ENCODE results near the gene GXYLT2.
"Not testable (repeated sequence)": the region's sequence is repeated elsewhere in the genome, so short reads cannot be mapped to it uniquely, and the experiment has no call there.

Gene GXYLT2

DNA sequence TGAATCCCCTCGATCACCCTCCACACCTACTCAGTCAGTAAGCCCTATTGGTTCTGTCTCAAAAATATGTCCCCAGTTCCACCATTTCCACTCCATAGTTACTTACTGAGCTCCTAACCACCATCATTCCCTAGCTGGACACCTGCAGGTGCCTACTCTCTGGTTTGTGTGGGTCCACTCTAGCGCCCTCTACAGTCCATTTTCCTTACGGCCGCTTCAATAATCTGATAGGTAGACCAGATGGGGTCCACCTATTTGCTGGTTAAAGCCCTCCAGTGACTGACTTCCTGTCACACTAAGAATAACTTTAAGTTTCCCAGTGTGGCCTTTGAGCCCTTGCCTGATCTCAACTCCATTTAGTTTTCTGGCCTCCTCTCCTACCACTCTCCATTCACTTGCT is 5.0 kb downstream of the GXYLT2 start:
- no peak for DNase-seq (ENCODE audit: low spot score)

DNA sequence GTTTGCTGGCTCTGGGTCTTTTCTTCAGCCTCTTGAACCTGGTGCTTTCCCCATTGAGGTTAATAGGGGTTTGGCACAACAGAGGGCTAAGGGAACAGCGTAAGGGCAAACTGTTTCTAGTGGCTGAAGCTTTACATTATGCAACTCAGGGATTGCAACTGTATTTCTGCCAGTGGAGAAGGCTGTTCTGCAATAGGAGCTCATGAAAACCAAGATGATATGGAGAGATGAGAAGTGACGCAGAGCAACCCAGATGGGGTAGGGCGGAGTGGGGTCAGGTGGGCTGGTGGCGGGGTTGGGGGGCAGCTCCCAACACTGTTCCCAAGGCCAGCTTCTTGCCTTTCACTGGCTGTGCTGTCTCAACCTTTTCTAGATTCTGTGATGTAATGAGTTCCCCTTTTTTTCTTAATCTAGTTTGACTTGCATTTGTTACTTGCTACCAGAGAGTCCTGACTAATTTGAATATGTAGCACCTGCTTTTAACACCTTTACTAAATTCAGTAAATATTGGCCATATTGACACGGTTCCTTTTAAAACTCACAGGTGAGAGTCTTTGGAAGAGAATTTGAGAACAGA is 7.2 kb downstream of the GXYLT2 start:
- no peak for DNase-seq (ENCODE audit: low spot score)

DNA sequence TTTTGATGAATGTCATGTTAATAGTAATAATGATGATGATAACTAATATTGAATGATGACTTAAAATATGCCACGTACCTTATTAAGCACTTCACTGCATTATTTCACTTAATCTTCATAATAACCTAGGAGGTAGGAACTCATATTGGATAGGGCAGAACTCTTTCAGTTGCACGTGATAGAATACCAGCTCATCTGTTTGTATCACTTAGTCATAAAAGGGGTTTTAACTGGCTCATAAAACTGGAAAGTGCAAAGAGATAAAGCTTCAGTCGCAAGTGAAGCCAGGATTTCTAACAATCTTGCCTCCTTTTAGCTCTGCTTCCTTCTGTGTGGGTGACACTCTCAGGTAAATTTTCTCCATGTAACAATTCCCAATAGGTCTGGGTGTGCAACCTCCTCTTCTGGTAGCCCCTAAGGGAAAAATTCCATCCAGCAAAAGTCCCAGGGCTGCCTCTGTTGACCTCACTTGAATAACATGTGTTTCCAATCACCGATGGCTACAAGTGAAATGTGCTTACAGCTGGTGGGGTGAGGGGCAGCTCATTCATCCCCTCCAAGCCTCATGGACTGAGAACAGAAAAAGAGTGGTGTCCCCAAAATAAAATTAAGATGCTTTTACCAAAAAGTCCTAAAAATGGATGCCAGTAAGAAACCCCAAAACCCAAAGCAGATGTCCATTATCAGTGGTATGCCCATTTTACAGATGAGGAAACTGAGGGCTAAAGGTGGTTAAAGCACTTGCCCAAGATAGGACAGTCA is 9.3 kb downstream of the GXYLT2 start:
- no peak for DNase-seq (ENCODE audit: low spot score)

DNA sequence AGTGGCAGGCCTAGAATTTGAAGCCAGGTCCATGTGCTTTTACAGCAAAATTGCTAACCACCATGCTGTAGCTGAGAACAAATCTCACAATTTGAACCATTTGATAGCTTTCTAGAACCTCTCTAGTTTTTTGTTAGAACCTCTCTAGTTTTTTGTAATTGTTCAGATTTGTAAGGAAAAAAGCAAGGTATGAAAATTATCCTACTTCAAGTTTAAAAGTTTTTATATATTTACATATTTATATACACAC is 9.8 kb downstream of the GXYLT2 start:
- no peak for DNase-seq (ENCODE audit: low spot score)

DNA sequence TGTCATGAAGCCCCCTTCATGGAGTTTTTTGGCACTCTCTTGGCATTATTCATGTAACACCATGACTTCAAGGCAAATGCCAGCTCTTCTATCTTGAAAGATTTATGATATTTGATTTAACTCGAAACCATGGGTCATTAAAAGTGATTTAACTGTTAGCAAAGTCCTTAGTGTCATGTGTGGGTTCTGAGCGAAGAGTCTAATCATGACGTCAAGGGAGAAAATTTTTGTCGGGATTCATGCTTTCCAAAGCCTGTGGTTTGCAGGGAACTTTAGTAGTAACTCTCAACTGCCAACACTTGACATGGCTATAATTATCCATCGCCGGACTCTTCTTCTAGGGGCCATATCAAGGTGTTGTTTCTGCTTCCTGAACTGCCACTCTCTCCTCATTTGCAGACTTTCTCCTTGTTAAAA is 11.5 kb downstream of the GXYLT2 start:
- DNase-seq (ENCODE audit: low spot score): no peak

DNA sequence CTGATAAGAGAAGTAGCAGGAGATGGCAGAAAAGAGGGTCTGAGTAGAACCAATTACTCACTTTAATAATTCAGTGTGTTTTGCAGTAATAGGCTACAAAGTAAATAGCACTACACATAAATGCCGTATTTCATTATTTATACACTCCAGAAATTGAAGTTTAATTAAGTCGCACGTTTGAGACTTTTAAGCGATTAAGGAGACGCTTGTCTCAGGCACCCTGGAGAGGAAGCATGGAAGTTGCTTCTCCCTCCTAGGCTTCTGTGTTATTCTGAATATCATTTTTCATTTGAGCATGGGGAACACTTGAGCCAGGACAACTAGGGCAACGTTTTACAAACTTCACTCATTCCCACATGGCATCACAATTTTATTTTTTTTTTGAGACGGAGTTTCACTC is 12.2 kb downstream of the GXYLT2 start:
- DNase-seq (ENCODE audit: low spot score): no peak

DNA sequence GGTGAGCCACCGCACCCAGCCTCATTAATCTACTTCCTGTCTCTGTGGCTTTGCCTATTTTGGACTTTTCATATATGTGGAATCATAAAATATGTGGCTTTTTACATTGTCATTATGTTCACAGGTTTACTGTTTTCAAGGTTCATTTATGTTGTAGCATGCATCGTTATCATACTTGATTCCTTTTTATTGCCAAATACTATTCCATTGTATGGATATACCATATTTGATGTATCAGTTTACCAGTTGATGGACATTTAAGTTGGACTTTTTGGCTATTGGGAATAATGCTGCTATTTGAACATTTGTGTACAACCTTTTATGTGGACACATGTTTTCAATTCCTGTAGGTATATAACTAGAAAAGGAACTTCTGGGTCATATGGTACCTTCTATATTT is 14.0 kb downstream of the GXYLT2 start:
- no peak for DNase-seq (ENCODE audit: low spot score)

DNA sequence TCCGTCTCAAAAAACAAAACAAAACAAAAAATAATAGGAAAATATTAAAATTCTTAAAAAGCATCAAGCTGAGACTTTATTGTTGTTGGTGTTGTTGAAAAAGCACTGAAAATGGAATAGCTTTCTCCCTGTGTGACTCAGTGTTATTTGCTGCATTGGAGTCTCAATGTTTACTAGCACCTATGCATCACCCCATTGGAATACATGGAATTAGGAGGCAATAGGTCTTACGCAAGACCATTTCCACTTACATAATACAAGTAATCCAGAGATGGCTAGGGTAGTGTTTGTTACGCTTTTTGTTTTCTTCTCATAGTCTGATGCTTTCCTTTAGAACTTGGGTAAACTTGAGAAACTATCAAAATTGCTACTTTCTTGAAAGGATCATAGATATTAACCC is 15.2 kb downstream of the GXYLT2 start:
- DNase-seq (ENCODE audit: low spot score): no peak

DNA sequence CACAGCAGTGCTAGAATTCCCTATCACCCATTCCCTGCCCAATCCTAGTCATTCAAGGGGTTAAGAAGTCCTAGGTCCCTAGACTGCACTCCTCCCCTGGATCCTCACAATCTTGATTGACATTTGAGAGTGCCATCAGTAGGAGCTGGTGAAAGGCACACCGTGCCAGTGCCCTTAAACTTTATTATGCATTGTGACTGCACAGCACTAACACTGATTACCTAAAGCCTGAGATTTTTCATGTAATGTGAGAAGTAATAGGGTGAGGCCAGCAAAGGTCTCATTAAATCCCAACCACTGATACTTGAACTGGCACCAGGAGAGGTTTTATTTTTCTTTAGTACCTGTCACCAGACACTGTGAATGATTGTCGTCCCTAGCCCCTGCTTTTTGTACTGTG is 16.3 kb downstream of the GXYLT2 start:
- DNase-seq (ENCODE audit: low spot score): no peak

DNA sequence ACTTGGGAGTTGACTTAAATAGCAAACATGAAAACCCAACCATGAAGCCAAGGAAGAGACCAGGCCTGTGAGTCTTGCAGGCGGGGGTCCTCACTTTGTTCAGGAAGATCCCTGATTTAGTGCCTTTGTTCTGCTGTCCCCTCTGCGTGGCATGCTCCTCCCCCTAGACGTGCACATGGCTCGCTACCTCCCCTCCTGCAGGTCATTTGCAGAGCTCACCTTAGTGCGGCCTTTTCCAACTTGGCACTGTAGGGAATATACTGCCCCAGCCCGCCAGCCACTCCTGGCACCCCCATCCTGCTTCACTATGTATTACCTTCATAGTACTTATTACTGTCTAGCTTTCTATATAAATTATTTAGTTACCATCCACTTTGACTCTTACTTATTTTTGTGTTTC is 18.3 kb downstream of the GXYLT2 start:
- no peak for DNase-seq (ENCODE audit: low spot score)

DNA sequence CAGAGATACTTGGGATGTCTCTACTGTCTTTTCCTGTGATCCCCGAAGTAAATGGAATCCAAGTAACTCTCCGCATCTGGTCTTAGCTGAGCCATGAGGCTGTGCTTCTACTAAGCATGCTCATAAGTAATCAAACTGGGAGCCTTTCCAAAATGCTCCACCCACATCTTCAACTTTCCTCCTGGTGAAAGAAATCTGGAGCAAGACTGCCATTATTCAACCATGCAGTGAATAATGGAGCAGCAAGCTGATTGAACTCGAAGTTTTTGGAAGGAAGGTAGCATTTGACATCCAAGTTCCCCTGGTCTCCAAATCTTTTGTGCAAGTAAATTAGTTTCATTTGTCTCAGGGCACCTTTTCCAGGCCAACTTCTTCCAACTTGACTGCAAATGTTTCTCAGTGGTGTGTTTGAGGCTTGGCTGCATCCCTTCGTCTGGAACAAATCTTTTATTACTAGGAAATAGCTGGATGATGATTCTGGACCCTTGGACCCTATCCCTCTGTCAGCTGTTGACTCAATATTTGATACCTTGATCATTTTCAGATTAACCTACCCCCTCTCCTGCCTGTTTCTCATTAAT is 19.4 kb downstream of the GXYLT2 start:
- DNase-seq (ENCODE audit: low spot score): no peak

DNA sequence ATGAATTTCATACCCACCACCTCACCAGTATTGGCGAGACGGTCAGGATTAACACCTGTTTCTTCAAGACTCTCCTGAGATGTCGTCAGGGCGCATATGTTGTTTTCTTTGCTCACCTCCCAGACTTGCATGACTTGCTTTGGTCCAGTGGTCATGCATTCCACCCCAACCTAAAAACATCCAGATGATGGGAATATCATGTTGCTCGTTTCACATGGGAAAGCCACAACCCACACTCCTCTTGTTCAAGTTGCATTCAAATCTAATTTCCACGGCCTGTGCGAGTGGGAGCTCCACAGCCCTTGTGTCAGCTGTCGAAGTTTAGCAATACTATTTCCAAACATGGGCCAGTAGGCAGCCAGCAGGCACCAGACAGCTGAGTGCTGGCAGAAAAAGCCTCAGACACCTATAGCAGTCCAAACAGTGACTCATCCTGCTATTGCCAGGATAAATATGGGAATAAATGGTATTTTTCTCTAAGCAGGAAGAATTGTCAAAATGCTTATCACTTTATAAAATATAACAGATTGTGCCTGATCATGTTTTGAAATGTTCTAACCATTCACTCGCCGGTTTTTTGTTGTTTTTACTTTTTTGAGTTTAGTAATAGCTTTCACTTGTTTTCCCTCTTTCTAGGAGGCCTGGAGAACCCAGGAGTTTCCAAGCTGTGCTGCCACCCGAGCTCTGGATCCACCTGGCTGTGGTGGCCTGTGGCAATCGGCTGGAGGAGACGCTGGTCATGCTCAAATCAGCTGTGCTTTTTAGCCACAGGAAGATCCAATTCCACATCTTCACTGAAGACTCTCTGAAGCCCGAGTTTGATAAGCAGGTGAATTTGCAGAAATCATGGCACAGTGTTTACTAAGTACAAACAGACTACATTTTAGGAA is 20.1 kb downstream of the GXYLT2 start:
- DNase-seq (ENCODE audit: low spot score): no peak

DNA sequence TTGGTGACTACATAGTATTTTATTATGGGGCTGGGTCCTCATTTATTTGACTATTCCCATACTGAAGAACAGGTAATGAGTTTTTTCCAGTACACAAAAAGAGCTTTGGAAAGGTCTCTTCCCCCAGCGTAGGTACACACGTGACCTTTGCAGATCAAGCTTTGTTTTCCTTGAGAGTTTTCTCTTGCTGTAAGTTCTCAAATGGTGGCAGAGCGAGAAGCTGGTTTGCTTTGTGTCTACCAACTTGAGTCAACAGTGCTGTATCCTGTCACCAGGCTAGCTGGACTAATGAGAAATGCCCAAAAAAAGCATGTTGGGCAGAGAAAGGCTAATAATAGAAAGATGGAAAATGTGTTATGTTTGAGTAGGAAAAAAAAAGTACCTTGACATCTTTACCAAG is 21.7 kb downstream of the GXYLT2 start:
- no peak for DNase-seq (ENCODE audit: low spot score)

DNA sequence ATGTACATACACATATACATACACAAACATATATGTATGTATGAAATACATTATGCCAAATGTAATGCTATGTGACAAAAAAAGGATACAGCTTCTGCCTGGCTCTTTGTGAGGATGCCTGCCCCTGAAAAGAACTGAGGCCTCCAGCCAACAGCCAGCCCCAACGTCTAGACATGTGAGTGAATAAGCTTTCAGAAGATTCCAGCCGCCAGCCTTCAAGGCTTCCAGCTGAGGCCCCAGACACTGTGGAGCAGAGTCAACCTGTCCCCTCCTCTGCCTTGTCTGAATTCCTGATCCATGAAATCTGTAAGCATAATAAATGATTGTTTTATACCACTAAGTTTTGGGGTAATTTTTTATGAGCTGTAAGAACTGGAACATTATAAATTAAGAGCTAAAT is 24.7 kb downstream of the GXYLT2 start:
- DNase-seq (ENCODE audit: low spot score): no peak

DNA sequence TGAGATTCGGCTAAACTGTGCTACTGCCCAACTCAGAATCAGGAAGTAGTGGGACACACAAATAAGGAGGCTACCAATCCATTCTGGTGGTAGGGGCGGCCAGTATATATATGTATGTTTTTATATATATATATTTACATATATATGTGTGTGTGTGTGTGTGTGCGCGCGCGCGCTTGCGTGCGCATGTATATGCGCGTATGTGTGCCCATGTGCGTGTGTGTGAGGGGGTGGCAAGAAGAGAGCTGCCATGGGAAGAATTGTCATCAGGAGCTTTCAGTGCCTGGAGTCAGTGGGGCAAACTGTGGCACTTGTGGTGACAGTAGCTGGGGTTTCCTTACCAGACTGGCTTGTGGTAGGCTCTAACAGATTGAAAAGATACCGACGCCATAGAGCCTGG is 26.5 kb downstream of the GXYLT2 start:
- no peak for DNase-seq (ENCODE audit: low spot score)

DNA sequence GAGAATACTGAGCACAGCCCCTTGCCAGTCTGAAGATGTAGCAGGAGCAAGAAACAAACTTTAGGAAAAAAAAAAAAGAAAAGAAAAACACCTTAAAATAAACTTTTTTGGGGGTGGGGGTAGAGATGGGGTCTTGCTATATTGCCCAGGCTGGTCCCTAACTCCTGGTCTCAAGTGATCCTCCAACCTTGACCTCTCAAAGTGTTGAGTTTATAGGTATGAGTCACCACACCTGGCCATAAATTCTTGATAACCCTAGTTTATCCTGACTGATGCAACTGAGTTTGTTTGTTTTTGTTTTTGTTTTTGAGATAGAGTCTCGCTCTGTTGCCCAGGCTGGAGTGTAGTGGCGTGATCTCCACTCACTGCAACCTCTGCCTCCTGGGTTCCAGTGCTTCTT is 28.4 kb downstream of the GXYLT2 start:
- DNase-seq (ENCODE audit: low spot score): no peak

DNA sequence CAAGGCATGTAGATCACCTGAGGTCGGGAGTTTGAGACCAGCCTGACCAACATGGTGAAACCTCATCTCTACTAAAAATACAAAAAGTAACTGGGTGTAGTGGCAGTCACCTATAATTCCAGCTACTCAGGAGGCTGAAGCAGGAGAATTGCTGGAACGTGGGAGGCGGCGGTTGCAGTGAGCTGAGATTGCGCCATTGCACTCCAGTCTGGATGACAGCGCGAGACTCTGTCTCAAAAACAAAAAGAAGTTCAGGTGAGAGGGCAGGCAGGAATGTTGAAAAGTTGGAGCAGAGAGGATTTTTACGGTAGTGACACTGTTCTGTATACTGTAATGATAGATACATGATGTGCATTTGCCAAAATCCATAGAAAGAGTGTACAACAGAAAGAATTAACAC is 31.7 kb downstream of the GXYLT2 start:
- no peak for DNase-seq (ENCODE audit: low spot score)

DNA sequence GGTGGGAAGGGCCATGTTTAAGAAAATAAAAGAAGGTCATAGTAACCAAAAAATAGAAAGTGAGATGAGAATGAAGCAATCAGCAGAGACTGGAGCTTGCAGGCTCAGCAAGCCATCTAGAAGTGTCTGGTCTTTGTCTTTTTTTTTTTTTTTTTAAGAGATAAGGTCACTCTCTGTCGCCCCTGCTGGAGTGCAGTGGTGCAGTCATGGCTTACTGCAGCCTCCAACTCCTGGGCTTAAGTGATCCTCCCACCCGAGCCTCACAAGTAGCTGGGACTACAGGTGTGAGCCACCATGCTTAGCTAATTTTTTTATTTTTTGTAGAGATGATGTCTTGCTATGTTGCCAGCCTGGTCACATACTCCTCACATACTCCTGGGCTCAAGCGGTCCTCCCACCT is 36.2 kb downstream of the GXYLT2 start:
- no peak for DNase-seq (ENCODE audit: low spot score)

DNA sequence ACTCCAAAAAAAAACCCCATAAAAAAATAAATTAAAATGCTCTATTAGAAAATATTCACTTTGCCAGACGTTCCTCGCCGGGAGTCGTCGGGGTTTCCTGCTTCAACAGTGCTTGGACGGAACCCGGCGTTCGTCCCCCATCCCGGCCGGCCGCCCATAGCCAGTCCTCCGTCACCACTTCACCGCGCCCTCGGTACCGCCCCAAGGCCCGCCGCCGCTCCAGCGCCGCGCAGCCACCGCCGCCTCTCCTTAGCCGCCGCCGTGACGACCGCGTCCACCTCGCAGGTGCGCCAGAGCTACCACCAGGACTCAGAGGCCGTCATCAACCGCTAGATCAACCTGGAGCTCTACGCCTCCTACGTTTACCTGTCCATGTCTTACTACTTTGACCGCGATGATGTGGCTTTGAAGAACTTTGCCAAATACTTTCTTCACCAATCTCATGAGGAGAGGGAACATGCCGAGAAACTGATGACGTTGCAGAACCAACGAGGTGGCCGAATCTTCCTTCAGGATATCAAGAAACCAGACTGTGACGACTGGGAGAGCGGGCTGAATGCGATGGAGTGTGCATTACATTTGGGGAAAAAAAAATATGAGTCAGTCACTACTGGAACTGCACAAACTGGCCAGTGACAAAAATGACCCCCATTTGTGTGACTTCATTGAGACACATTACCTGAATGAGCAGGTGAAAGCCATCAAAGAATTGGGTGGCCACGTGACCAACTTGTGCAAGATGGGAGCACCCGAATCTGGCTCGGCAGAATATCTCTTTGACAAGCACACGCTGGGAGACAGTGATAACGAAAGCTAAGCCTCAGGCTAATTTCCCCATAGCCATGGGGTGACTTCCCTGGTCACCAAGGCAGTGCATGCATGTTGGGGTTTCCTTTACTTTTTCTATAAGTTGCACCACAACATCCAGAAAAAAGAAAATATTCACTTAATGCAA is 41.2 kb downstream of the GXYLT2 start:
- not testable (repeated sequence) for DNase-seq (ENCODE audit: low spot score)

DNA sequence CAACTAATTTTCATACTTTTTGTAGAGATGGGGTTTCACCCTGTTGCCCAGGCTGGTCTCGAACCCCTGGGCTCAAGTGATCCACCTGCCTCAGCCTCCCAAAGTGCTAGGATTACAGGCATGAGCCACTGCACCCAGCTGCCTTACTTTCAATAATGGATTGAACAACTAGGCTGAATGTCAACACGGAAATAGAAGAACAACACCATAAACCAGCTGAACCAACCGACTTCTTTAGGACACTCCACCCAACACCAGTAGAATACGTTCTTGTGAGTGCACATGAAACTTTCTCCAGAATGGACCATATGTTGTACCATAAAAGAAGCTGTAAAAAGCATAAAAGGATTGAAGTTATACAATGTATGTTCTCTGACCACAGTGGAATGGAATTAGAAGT is 42.9 kb downstream of the GXYLT2 start:
- no peak for DNase-seq (ENCODE audit: low spot score)

DNA sequence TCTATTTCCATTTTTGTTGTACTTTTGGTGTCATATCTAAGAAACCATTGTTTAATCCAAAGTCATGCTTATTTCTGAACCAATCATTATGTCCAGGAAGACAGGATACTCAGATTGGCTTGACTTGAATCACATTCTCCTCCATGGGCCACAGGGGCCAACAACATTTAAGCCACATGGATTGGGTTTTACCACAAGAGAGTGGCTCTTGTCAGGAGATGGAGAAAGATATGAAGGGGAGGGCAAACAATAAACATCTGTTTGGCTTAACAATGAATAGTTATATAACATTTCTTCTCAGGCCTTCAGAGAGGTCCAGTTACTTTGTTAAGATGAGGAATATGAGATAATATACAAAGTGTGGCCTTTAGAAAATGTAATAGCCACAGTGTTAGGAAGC is 44.6 kb downstream of the GXYLT2 start:
- DNase-seq (ENCODE audit: low spot score): no peak

Measured in CD4-positive, alpha-beta T cell treated with Interleukin-6 at 100 ng/mL for 8 hours (primary cell).